ENCODE measurements around the gene ATXN7L2. TPM values are rescaled to one million over a fixed set of nuclear protein-coding genes. Genes with fewer than 3 reads are reported as not detected.

ATXN7L2 gene
- total and polyA plus RNA-seq, 9 donors: 0.98 to 8.8 (median 6.5) TPM

DNA sequence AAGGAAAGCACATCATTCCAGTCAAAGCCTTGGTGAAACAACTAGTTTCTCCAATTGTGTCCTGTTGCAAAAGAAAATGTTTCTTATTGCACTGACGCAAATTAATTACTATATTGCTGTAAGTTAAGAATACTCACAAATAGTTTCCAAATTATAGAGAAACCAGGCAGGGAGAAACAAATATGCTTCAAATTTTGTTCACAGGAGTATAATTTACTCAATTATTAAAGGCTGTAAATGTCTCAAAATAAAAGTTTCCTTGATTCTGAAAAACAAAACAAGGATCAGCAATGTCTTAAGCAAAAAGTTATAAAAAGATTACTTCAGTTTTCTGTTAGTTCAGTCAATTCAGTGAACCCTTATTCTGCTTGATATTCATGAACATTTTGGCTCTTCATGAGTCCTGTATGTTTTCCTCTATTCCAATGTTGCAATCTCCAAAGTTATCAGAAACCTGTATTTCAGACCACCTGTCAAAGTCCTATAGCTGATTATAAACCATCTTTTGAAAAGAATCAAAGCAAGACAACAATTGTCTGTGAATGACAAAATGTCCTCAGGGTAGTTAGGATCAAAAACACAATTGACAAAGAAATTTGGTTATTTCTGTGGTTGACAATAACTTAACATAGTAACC, 29.1 kb upstream of the ATXN7L2 start:
- Histone ChIP-seq H3K9me3 (no peaks in the 10 kb centered on the region), H3K27me3 (no peaks in the 10 kb centered on the region), H3K4me3 (no peak overlapping the region), H3K4me1 (ENCODE audit: insufficient read depth) (no peaks in the 10 kb centered on the region), H3K27ac (no peak overlapping the region), H3K36me3 (no peaks in the 10 kb centered on the region)
- intact Hi-C loops (cut with DNase I): no loop called here
- TF ChIP-seq, protein P1, sequence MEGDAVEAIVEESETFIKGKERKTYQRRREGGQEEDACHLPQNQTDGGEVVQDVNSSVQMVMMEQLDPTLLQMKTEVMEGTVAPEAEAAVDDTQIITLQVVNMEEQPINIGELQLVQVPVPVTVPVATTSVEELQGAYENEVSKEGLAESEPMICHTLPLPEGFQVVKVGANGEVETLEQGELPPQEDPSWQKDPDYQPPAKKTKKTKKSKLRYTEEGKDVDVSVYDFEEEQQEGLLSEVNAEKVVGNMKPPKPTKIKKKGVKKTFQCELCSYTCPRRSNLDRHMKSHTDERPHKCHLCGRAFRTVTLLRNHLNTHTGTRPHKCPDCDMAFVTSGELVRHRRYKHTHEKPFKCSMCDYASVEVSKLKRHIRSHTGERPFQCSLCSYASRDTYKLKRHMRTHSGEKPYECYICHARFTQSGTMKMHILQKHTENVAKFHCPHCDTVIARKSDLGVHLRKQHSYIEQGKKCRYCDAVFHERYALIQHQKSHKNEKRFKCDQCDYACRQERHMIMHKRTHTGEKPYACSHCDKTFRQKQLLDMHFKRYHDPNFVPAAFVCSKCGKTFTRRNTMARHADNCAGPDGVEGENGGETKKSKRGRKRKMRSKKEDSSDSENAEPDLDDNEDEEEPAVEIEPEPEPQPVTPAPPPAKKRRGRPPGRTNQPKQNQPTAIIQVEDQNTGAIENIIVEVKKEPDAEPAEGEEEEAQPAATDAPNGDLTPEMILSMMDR (IDR thresholded peaks at IDR 0.05): no peak
- no peak for TF ChIP-seq EP300 (IDR thresholded peaks at IDR 0.05)
- TF ChIP-seq POLR2A (IDR thresholded peaks at IDR 0.05): no peak
- no peak for DNase-seq
- 89 to 98% (median 91%) methylated on average over 1 of the region's 1 CpG for WGBS, 3 donors

DNA sequence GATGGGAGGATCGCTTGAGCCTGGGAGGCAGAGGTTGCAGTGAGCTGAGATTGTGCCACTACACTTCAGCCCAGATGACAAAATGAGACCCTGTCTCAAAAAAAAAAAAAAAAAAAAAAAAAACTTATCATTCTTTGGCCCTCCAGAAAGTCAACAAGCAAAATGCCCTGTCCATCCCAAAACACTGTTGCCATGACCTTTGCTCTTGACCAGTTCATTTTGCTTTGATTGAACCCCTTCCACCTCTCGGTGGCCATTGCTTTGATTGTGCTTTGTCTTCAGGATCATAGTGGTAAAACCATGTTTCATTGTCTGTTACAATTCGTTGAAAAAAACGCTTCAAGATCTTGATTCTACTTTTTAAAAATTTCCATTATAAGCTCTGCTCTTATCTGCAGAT, 25.9 kb upstream of the ATXN7L2 start:
- 82 to 84% (median 84%) methylated on average over 4 of the region's 4 CpGs for WGBS, 3 donors
- Histone ChIP-seq H3K27me3 (no peaks in the 10 kb centered on the region), H3K9me3 (no peaks in the 10 kb centered on the region), H3K4me3 (no peak overlapping the region), H3K27ac (no peak overlapping the region), H3K4me1 (ENCODE audit: insufficient read depth) (no peaks in the 10 kb centered on the region), H3K36me3 (no peaks in the 10 kb centered on the region)
- DNase-seq: no peak
- intact Hi-C loops (cut with DNase I): no loop called here
- TF ChIP-seq EP300 (IDR thresholded peaks at IDR 0.05): no peak
- TF ChIP-seq POLR2A (IDR thresholded peaks at IDR 0.05): no peak
- TF ChIP-seq, protein P1 (IDR thresholded peaks at IDR 0.05): no peak

DNA sequence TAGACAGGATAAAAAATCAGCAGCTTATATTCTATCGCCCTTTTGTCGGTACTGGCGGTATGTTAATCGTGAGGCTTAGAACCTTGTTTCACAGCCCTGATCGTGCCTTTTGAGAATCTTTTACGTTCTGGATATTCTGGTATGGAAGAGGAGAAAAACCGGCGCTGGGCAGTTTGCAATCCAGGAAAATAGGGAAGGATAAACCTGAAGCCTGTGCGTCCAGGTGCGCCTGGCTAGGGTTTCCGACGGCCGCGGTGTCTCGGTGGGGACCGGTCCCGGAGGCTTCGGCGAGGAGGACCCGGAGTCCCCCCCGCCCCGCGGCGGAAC, 17.6 kb upstream of the ATXN7L2 start:
- intact Hi-C loops (cut with DNase I): no loop called here
- Histone ChIP-seq H3K27me3 (no peaks in the 10 kb centered on the region), H3K36me3 (no peaks in the 10 kb centered on the region), H3K27ac (peak overlapping the region in 1 of 2 donors; percentile 34), H3K9me3 (no peaks in the 10 kb centered on the region), H3K4me3 (peak overlapping the region; percentile 70), H3K4me1 (ENCODE audit: insufficient read depth) (no peaks in the 10 kb centered on the region)
- no peak for DNase-seq
- TF ChIP-seq, protein P1 (IDR thresholded peaks at IDR 0.05): no peak
- TF ChIP-seq POLR2A (IDR thresholded peaks at IDR 0.05) (no peak), EP300 (IDR thresholded peaks at IDR 0.05) (no peak)
- WGBS, 3 donors: 2 to 3% (median 2%) methylated on average over 24 of the region's 24 CpGs

DNA sequence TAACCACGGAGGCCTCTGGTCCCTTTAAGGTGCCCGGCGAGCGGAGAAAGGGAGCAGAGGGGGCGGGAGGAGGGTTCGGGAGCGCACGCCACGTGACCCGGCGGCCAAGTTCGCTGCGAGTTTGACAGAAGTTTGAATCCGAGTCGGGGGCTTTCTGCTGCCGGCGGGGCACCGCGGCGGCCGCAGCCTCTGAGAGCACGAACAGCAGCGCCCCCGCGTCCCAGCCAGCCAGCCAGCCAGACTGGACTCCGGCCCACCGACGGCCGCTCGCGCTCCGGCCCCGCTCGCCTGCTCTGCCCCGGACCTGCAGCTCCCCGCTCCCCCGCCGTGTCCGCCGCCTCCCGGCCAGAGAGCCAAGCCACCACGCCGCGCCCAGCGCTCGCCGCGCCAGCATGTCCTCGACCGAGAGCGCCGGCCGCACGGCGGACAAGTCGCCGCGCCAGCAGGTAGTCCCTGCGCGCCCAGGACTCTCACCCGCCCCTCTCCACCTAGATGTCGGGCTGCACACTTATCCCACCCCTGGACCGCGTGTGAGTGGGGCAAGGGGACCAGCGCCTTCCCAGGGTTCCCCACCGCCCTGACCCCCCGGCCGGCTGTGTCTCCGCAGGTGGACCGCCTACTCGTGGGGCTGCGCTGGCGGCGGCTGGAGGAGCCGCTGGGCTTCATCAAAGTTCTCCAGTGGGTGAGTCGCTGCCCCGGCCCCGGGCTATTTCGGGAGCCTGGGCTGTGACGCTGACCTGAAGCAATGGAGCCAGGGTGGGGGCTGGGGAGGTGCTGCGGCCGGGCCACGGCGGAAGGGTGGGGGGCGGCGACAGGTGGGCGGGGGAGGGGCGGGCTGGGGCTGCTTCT, 17.0 kb upstream of the ATXN7L2 start, which contains the start of gene SYPL2:
Gene SYPL2, plus strand, starts transcription at position 95 of the 849 bp plus-strand sequence. Its CDS starts 298 bp downstream, at position 393.
- H3K27me3 ChIP-seq: no peaks in the 10 kb centered on the region
- intact Hi-C loops (cut with DNase I): no loop called here
- H3K36me3 ChIP-seq: no peaks in the 10 kb centered on the region
- peak within 1 kb of the TSS in 1 of 2 donors; percentile 34 for H3K27ac ChIP-seq
- no peaks in the 10 kb centered on the region for H3K9me3 ChIP-seq
- no peaks in the 10 kb centered on the region for H3K4me1 ChIP-seq (ENCODE audit: insufficient read depth)
- TF ChIP-seq, protein P1 (IDR thresholded peaks at IDR 0.05): peak in 1 of 3 donors; percentile 27
- TF ChIP-seq POLR2A (IDR thresholded peaks at IDR 0.05) (peak; percentile 23), EP300 (IDR thresholded peaks at IDR 0.05) (no peak)
- 0 to 2% (median 1%) methylated on average over 28 to 88 of the region's 88 CpGs for WGBS, 3 donors
- H3K4me3 ChIP-seq: peak within 1 kb of the TSS; percentile 70
- DNase-seq: peak; percentile 46 to 71 (median 57)
